Activated CD4-positive, alpha-beta T cell treated with anti-CD3 and anti-CD28 coated beads for 36 hours (primary cell): ENCODE results near the gene FAM170B. TPM values are rescaled to one million over a fixed set of nuclear protein-coding genes. Genes with fewer than 3 reads are reported as not detected.

Source experiments
- ATAC-seq: fragments of 200-7000 bp; cut with Tn5 transposase; one replicate; pipeline ENCODE4 v1.10.0; 2021; ENCODE audit warnings: mild to moderate bottlenecking, moderate library complexity
- CTCF ChIA-PET: fragments of 350-600 bp; sonication (Branson Sonifier 250); formaldehyde crosslinking; loops from one replicate; lab custom pipeline; 2021; ENCODE audit warnings: antibody characterized with exemption; lab: Charles Lee
- POLR2A ChIA-PET: fragments of 350-600 bp; sonication (Branson Sonifier 250); formaldehyde crosslinking; loops from one replicate; lab custom pipeline; 2021; ENCODE audit warnings: antibody characterized with exemption, inconsistent platforms; lab: Charles Lee
- DNase-seq: peaks from one replicate; pipeline ENCODE4 v3.0.0-alpha.2; 2020
- H3K27ac Mint-ChIP-seq: one replicate; pipeline ENCODE4 v1.8.0; 2021; ENCODE audit warnings: mixed read lengths
- H3K27me3 Mint-ChIP-seq: one replicate; pipeline ENCODE4 v1.8.0; 2021; ENCODE audit warnings: mixed read lengths
- H3K36me3 Mint-ChIP-seq: one replicate; pipeline ENCODE4 v1.8.0; 2021; ENCODE audit warnings: low read depth, mixed read lengths
- H3K4me1 Mint-ChIP-seq: one replicate; pipeline ENCODE4 v1.8.0; 2021; ENCODE audit warnings: mixed read lengths
- H3K4me3 Mint-ChIP-seq: one replicate; pipeline ENCODE4 v1.8.0; 2021; ENCODE audit warnings: mild to moderate bottlenecking, moderate library complexity, mixed read lengths
- H3K9me3 Mint-ChIP-seq: one replicate; pipeline ENCODE4 v1.8.0; 2021; ENCODE audit warnings: low read depth, mixed read lengths
- intact Hi-C, 2 experiments: fragments of 100-400 bp; cut with DNase I in 1 of 2; cut with micrococcal nuclease in 1 of 2; formaldehyde crosslinking; loops; one replicate each; pipeline versions ENCODE4 v1.14.2 to v1.15.1; 2022 to 2024; cut with DNase I, micrococcal nuclease
- total RNA-seq, 2 experiments: library from RNA; stranded (reverse); gene quantifications; one replicate each; pipeline ENCODE4 v1.2.3, GENCODE V29; 2021

Gene FAM170B
- total RNA-seq, 2 experiments from 2014 or later = not detected

DNA sequence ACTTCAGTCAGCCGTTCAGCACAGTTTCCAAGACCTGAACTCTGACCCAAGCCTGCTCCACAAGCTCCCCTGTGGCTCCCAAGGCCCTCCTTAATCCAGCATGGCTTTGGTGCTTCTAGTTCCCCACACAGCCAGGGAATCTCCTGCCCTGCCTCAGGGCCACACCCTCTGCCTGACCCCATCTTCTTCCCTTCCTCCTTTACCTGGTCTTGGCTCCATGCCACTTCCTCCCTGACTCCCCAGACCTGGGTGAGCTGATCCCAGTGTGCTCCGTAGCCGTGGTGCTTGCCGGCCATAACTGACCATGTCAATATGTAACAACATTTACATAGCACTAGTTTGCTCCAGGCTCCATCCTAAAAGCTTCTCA, 34.3 kb upstream of the FAM170B start:
- POLR2A ChIA-PET = no interaction called here
- peaks cover 13% of the 10 kb centered on the region for H3K4me1 Mint-ChIP-seq

DNA sequence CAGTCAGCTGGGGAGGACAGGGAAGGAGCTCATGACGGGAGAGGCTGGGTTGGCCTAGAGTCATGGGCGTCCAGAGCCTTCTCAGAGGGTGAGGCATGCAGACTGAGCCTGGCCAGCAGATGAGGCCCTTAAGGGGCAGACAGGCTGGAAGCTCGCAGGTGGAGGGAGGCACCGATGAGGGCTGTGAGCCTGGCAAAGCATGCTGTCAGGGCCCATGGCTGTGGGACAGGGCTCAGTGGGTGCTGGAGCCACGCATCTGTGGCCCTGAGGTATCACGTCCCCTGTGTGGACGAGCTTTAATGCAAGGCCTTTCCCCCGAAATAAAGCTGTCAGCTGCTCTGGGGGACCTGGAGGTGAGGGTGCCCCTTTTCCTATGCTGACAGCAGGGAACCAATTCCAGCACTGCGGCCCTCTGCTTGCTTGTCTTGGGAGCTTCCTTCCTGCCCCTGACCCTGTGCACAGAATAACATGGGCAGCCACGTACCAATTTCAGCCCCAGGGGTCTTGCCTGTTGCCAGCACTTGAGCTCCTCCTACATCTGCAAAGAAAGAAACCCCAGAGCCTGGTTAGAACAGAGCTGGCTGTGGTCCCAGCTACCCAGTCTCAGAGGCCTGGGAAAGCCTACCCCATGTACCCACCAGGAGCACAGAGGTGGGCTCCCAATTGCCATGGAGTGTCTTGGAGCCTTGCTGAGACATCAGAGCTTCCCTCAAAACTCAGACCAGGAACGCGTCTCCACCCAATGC, 33.8 kb upstream of the FAM170B start:
- Mint-ChIP-seq H3K9me3 (no peaks in the 10 kb centered on the region), H3K27me3 (no peaks in the 10 kb centered on the region), H3K4me3 (no peak overlapping the region), H3K27ac (no peak overlapping the region), H3K36me3 (no peaks in the 10 kb centered on the region), H3K4me1 (peaks cover 13% of the 10 kb centered on the region)
- no peak for ATAC-seq
- ChIA-PET POLR2A (no interaction called here), CTCF (interaction anchor here (0.6 to 1.7 kb wide), 3 partner anchors 108 to 510 kb away, joined by 3 to 8 read pairs (median 3); no protein-coding TSS in a partner anchor)
- DNase-seq = no peak
- intact Hi-C loops = no loop called here

More for the DNA sequence above, 34.3 kb upstream of the FAM170B start:
- Mint-ChIP-seq H3K27me3 (no peaks in the 10 kb centered on the region), H3K9me3 (no peaks in the 10 kb centered on the region), H3K4me3 (no peak overlapping the region), H3K36me3 (no peaks in the 10 kb centered on the region), H3K27ac (no peak overlapping the region)
- intact Hi-C loops = no loop called here
- CTCF ChIA-PET = interaction anchor here (0.6 to 1.7 kb wide), 2 partner anchors 380 to 511 kb away, joined by 3 to 8 read pairs; no protein-coding TSS in a partner anchor
- no peak for ATAC-seq
- DNase-seq = no peak

- H3K4me3 Mint-ChIP-seq = no peak overlapping the region
- intact Hi-C loops = no loop called here
- CTCF ChIA-PET = interaction anchor here (1.7 kb wide), 1 partner anchor 509 kb away, joined by 8 read pairs; no protein-coding TSS in a partner anchor
Measured at GRCh38 chr10:49166484-49167400, 32.9 kb upstream of the FAM170B start.

DNA sequence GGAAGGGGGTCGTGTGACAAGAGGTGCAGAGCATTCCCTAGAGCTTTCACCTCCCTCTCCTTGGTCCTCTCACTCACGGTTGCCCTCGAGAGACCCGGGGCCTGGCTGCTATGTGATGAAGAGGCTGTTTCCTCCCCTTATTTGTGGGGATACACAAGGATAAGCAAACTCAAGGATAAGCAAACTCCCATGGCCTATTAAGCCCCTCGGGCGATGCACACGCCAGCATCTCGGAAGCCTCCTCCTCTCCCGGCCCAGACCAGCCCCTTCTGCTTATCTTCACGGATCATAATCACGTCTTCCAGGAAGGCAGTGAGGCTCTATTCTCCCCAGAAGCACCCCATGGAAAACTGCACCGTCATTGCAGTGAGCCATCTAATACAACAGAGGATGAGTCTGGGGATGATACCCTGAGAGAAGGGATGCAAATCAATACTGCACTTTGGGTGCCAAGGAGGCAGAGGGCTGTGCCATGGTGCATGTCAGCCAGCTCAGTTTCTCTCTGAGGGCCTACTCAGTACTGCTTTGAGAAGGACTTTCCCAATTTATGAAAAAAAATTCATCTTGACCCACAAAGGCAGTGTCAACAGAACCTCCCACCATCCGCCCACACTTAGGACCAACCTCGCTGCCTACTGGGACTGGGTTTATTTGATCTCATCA, 32.1 kb upstream of the FAM170B start:
- no peak for DNase-seq
- Mint-ChIP-seq H3K27ac (peak overlapping the region; percentile 43), H3K9me3 (no peaks in the 10 kb centered on the region), H3K27me3 (no peaks in the 10 kb centered on the region), H3K4me1 (peaks cover 13% of the 10 kb centered on the region), H3K4me3 (no peak overlapping the region), H3K36me3 (no peaks in the 10 kb centered on the region)
- POLR2A ChIA-PET = no interaction called here
- intact Hi-C loops = loop anchor here in 1 of 2 experiments (2.0 kb wide), 2 partner anchors 185 to 507 kb away; no protein-coding TSS in a partner anchor
- peak; percentile 35 for ATAC-seq
- CTCF ChIA-PET = interaction anchor here (1.1 kb wide), 1 partner anchor 9 kb away, joined by 3 read pairs; no protein-coding TSS in a partner anchor

More at GRCh38 chr10:49166484-49167400, 32.9 kb upstream of the FAM170B start:
- H3K27me3 Mint-ChIP-seq = no peaks in the 10 kb centered on the region
- H3K4me1 Mint-ChIP-seq = peaks cover 13% of the 10 kb centered on the region
- H3K9me3 Mint-ChIP-seq = no peaks in the 10 kb centered on the region
- DNase-seq (no peak), ATAC-seq (no peak)
- H3K27ac Mint-ChIP-seq = peak overlapping the region; percentile 43
- POLR2A ChIA-PET = no interaction called here
- H3K36me3 Mint-ChIP-seq = no peaks in the 10 kb centered on the region

GRCh38 chr10:49165259-49165658, 31.4 kb upstream of the FAM170B start:
- ATAC-seq = no peak
- Mint-ChIP-seq H3K9me3 (no peaks in the 10 kb centered on the region), H3K27me3 (no peaks in the 10 kb centered on the region), H3K4me1 (peaks cover 13% of the 10 kb centered on the region), H3K27ac (no peak overlapping the region), H3K36me3 (no peaks in the 10 kb centered on the region), H3K4me3 (no peak overlapping the region)
- POLR2A ChIA-PET = no interaction called here
- CTCF ChIA-PET = interaction anchor here (1.1 to 1.9 kb wide), 3 partner anchors 10 to 507 kb away, joined by 3 to 8 read pairs (median 5); no protein-coding TSS in a partner anchor
- DNase-seq = no peak
- intact Hi-C loops = loop anchor here in 1 of 2 experiments (2.0 kb wide), 2 partner anchors 184 to 506 kb away; no protein-coding TSS in a partner anchor

DNA sequence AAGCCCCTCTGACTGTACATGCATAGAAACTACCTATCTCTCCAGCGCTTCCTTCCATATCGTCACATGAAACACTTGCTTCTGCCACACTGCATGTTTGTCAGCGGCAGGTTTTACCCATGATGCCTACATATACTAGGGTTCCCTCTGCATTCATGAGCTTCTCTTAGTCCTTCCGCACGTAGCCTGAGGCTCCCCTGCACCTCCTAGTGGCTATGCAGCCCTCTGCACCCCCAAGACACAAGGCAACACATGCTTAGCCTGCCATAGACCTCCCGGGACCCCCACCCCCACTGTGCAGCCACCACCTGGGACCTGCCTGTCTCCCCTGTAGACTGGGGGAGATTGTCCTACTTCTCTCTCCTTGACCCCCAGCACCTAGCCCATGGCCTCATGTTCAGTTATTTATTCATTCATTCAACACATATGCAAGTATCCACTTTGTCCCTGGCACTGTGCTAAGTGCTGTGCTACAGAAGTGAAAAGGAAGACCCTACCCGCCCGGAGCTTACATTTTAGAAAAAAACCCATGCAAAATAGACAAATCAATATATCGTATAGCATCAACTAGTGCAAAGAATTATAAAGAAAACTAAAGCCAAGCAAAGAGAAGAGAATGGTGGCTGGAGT, 30.9 kb upstream of the FAM170B start:
- Mint-ChIP-seq H3K36me3 (no peaks in the 10 kb centered on the region), H3K4me3 (no peak overlapping the region), H3K4me1 (peaks cover 13% of the 10 kb centered on the region), H3K27me3 (no peaks in the 10 kb centered on the region), H3K27ac (peak overlapping the region; percentile 10), H3K9me3 (no peaks in the 10 kb centered on the region)
- POLR2A ChIA-PET = no interaction called here
- DNase-seq = peak; percentile 73
- CTCF ChIA-PET = interaction anchor here (0.6 to 1.9 kb wide), 8 partner anchors 8 to 508 kb away, joined by 3 to 8 read pairs (median 4); no protein-coding TSS in a partner anchor
- intact Hi-C loops = loop anchor here (1.0 to 5.0 kb wide), 5 partner anchors 87 to 506 kb away; no protein-coding TSS in a partner anchor
- peak; percentile 93 for ATAC-seq

DNA sequence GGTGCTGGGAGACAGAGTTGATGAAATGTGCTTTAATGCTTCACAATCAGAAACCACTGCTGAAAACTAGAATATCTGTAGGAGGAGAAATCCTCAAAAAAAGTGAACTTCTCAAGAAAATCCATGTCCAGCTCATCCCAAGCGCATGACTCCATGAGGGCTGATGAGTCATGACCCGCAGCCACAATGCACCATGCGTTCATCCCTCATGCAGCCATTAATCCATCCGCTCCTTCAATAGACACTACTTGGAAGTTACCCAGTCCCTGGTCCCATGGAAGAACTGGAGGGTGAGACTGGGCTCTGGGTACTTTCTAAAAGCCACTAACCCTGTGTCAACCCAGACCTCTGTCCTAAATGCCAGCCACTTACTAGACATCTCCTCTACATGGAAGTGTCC, 29.9 kb upstream of the FAM170B start:
- ChIA-PET CTCF (interaction anchor here (1.0 to 1.9 kb wide), 7 partner anchors 9 to 507 kb away, joined by 3 to 8 read pairs (median 4); no protein-coding TSS in a partner anchor), POLR2A (no interaction called here)
- no peak for ATAC-seq
- Mint-ChIP-seq H3K4me3 (no peak overlapping the region), H3K36me3 (no peaks in the 10 kb centered on the region), H3K9me3 (no peaks in the 10 kb centered on the region), H3K27ac (no peak overlapping the region), H3K4me1 (peaks cover 13% of the 10 kb centered on the region), H3K27me3 (no peaks in the 10 kb centered on the region)
- DNase-seq = no peak
- intact Hi-C loops = loop anchor here (1.0 to 5.0 kb wide), 5 partner anchors 86 to 505 kb away; no protein-coding TSS in a partner anchor

DNA sequence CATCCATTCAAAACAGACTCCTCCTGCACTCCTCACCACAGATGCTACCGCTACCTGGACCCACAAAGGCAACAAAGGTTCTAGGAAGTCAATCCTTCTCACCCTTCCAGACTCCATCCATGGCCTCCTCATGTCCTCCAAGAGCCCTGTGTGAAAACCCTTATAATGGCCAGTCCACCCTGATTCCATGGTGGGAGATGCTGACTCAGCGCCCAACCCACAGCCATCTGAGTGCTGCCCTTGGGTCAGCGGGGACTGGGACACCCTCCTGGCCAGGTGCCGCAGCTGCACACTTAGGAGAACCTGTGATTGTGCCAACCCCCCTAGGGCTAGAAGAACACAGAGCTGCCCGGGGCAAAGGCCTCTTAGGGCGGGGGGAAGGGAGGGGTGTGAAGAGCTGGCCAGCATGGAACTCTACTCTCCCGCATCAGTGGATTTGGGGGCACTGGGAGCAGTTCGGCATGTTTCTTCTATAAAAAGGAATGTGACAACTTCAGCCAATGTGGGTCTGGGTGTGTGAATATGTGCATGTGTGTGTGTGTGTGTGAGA, 29.0 kb upstream of the FAM170B start:
- no peak overlapping the region for H3K4me3 Mint-ChIP-seq

DNA sequence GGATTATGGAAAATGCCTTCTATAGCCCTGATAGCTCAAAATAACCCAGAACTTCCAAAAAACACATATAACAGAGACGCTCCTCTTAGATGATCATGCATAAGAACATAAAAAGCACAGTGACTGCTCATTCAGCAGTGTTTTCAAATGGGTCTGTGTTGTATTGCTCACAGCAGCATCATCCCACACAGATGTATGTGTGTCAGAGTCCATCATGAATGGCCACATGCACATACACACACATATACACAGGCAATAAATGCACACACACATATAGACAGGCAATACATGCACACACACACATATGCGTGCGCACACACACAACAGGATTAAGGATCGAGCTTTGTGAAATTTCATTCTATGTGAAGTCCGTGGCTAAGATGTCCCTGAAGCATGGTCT, 28.2 kb upstream of the FAM170B start:
- DNase-seq = no peak
- Mint-ChIP-seq H3K4me1 (peaks cover 11% of the 10 kb centered on the region), H3K36me3 (no peaks in the 10 kb centered on the region), H3K27ac (no peak overlapping the region), H3K9me3 (no peaks in the 10 kb centered on the region), H3K4me3 (no peak overlapping the region), H3K27me3 (peaks cover 3% of the 10 kb centered on the region)
- ATAC-seq = no peak
- ChIA-PET CTCF (interaction anchor here (0.8 kb wide), 1 partner anchor 556 kb away, joined by 3 read pairs; no protein-coding TSS in a partner anchor), POLR2A (no interaction called here)
- intact Hi-C loops = loop anchor here in 1 of 2 experiments (5.0 kb wide), 1 partner anchor 85 kb away; no protein-coding TSS in a partner anchor

More for the DNA sequence above, 29.0 kb upstream of the FAM170B start:
- no peaks in the 10 kb centered on the region for H3K9me3 Mint-ChIP-seq
- intact Hi-C loops = loop anchor here in 1 of 2 experiments (5.0 kb wide), 1 partner anchor 86 kb away; no protein-coding TSS in a partner anchor
- DNase-seq (no peak), ATAC-seq (no peak)
- H3K27me3 Mint-ChIP-seq = peaks cover under 1% of the 10 kb centered on the region
- no peaks in the 10 kb centered on the region for H3K36me3 Mint-ChIP-seq
- ChIA-PET POLR2A (no interaction called here), CTCF (no interaction called here)
- H3K27ac Mint-ChIP-seq = peak overlapping the region; percentile 2
- H3K4me1 Mint-ChIP-seq = peaks cover 13% of the 10 kb centered on the region
